SK-N-SH treated with all-trans-retinoic acid at 6 μM for 48 hours (cell line): Measurements from ENCODE around the gene CAMLG.

Experiments
- ATAC-seq: fragments of 200-7000 bp; cut with Tn5 transposase; 3 replicates; pipeline ENCODE4 v1.9.1; 2020; ENCODE audit warnings: mild to moderate bottlenecking, moderate library complexity
- ARNTL ChIP-seq: fragments of 450-650 bp; formaldehyde crosslinking; IDR thresholded peaks from 2 replicates; pipeline ENCODE4 v1.5.0; 2020; ENCODE audit warnings: low read depth, mild to moderate bottlenecking, moderate library complexity, borderline replicate concordance
- BACH2 ChIP-seq: fragments of 250-450 bp; sonication (Bioruptor Pico); IDR thresholded peaks from 2 replicates; pipeline ENCODE4 v1.9.0; 2021; ENCODE audit warnings: mild to moderate bottlenecking, borderline replicate concordance
- CSDC2 ChIP-seq: fragments of 250-450 bp; sonication (Bioruptor Pico); IDR thresholded peaks from 2 replicates; pipeline ENCODE4 v1.5.0; 2020; ENCODE audit warnings: mild to moderate bottlenecking, moderate library complexity
- ESRRG ChIP-seq: fragments of 250-450 bp; sonication (Bioruptor Pico); IDR thresholded peaks from 2 replicates; pipeline ENCODE4 v1.6.1; 2021; ENCODE audit warnings: mild to moderate bottlenecking
- GLIS3 ChIP-seq: fragments of 250-450 bp; sonication (Bioruptor Pico); IDR thresholded peaks from 2 replicates; pipeline ENCODE4 v1.5.0; 2020; ENCODE audit warnings: mild to moderate bottlenecking, moderate library complexity
- ISL1 ChIP-seq: fragments of 250-450 bp; sonication (Bioruptor Pico); IDR thresholded peaks from 2 replicates; pipeline ENCODE4 v2.1.2; 2022; ENCODE audit warnings: mild to moderate bottlenecking, moderate library complexity
- OSR1 ChIP-seq: fragments of 250-450 bp; sonication (Bioruptor Pico); IDR thresholded peaks from 2 replicates; pipeline ENCODE4 v1.8.0; 2022; ENCODE audit warnings: moderate library complexity, mild to moderate bottlenecking, inconsistent platforms
- POU6F1 ChIP-seq: fragments of 250-450 bp; sonication (Bioruptor Pico); IDR thresholded peaks from 2 replicates; pipeline ENCODE4 v1.8.0; 2021; ENCODE audit warnings: low read depth, mild to moderate bottlenecking, moderate library complexity, borderline replicate concordance
- PPARA ChIP-seq: fragments of 250-450 bp; sonication (Bioruptor Pico); IDR thresholded peaks from 2 replicates; pipeline ENCODE4 v1.5.0; 2020; ENCODE audit warnings: mild to moderate bottlenecking, borderline replicate concordance
- RARB ChIP-seq: fragments of 250-450 bp; sonication (Bioruptor Pico); IDR thresholded peaks from 2 replicates; pipeline ENCODE4 v1.8.0; 2021; ENCODE audit warnings: mild to moderate bottlenecking, moderate library complexity
- SNAI2 ChIP-seq: fragments of 250-450 bp; sonication (Bioruptor Pico); IDR thresholded peaks from 2 replicates; pipeline ENCODE4 v1.5.0; 2020; ENCODE audit warnings: mild to moderate bottlenecking, moderate library complexity
- TCF4 ChIP-seq: fragments of 250-450 bp; sonication (Bioruptor Pico); IDR thresholded peaks from 2 replicates; pipeline ENCODE4 v1.8.0; 2021; ENCODE audit warnings: mild to moderate bottlenecking, moderate library complexity, borderline replicate concordance
- TOX ChIP-seq: fragments of 250-450 bp; sonication (Bioruptor Pico); IDR thresholded peaks from 2 replicates; pipeline ENCODE4 v1.8.0; 2021; ENCODE audit warnings: mild to moderate bottlenecking, moderate library complexity, borderline replicate concordance
- TSHZ2 ChIP-seq: fragments of 250-450 bp; sonication (Bioruptor Pico); IDR thresholded peaks from 2 replicates; pipeline ENCODE4 v1.5.0; 2020; ENCODE audit warnings: mild to moderate bottlenecking, moderate library complexity
- ZC3H10 ChIP-seq: fragments of 250-450 bp; sonication (Bioruptor Pico); IDR thresholded peaks from 2 replicates; pipeline ENCODE4 v1.5.1; 2021; ENCODE audit warnings: mild to moderate bottlenecking, moderate library complexity
- ZFP3 ChIP-seq: fragments of 250-450 bp; sonication (Bioruptor Pico); IDR thresholded peaks from 2 replicates; pipeline ENCODE4 v1.5.0; 2020; ENCODE audit warnings: mild to moderate bottlenecking, moderate library complexity
- ZFP30 ChIP-seq: fragments of 450-650 bp; formaldehyde crosslinking; IDR thresholded peaks from 2 replicates; pipeline ENCODE4 v1.5.0; 2022; ENCODE audit warnings: mild to moderate bottlenecking, moderate library complexity
- ZNF565 ChIP-seq: fragments of 450-650 bp; formaldehyde crosslinking; conservative IDR thresholded peaks from 2 replicates; pipeline ENCODE4 v1.5.0; 2020; ENCODE audit warnings: low read depth, mild to moderate bottlenecking, moderate library complexity
- ZNF70 ChIP-seq: fragments of 450-650 bp; formaldehyde crosslinking; IDR thresholded peaks from 2 replicates; pipeline ENCODE4 v1.5.0; 2020; ENCODE audit warnings: mild to moderate bottlenecking, moderate library complexity
- ZNF8 ChIP-seq: fragments of 450-650 bp; formaldehyde crosslinking; IDR thresholded peaks from 2 replicates; pipeline ENCODE4 v1.5.0; 2020; ENCODE audit warnings: mild to moderate bottlenecking, moderate library complexity
- TF ChIP-seq, protein P1 (sequence below): fragments of 250-450 bp; sonication (Bioruptor Pico); IDR thresholded peaks from 2 replicates; pipeline ENCODE4 v1.5.1; 2020; ENCODE audit warnings: low read depth, mild to moderate bottlenecking, moderate library complexity
- TF ChIP-seq, protein P2 (sequence below): fragments of 250-450 bp; sonication (Bioruptor Pico); IDR thresholded peaks from 2 replicates; pipeline ENCODE4 v1.8.0; 2020; ENCODE audit warnings: mild to moderate bottlenecking, moderate library complexity, borderline replicate concordance

The CAMLG gene

GRCh38 chr5:134769206-134769605 is 30.9 kb downstream of the CAMLG start:
- no peak for TF ChIP-seq SNAI2 (CRISPR knock-in tag)
- TF ChIP-seq ZFP30, result no peak
- TF ChIP-seq ESRRG (CRISPR knock-in tag), result no peak
- no peak for TF ChIP-seq RARB (CRISPR knock-in tag)
- TF ChIP-seq TSHZ2 (CRISPR knock-in tag), result no peak
- no peak for TF ChIP-seq PPARA
- TF ChIP-seq, protein P1, sequence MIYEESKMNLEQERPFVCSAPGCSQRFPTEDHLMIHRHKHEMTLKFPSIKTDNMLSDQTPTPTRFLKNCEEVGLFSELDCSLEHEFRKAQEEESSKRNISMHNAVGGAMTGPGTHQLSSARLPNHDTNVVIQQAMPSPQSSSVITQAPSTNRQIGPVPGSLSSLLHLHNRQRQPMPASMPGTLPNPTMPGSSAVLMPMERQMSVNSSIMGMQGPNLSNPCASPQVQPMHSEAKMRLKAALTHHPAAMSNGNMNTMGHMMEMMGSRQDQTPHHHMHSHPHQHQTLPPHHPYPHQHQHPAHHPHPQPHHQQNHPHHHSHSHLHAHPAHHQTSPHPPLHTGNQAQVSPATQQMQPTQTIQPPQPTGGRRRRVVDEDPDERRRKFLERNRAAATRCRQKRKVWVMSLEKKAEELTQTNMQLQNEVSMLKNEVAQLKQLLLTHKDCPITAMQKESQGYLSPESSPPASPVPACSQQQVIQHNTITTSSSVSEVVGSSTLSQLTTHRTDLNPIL, result no peak
- no peak for TF ChIP-seq BACH2 (CRISPR knock-in tag)
- no peak for TF ChIP-seq GLIS3 (CRISPR knock-in tag)
- TF ChIP-seq TCF4, result no peak
- TF ChIP-seq ZNF70 (CRISPR knock-in tag), result no peak
- TF ChIP-seq ISL1, result no peak
- no peak for TF ChIP-seq ZFP3 (CRISPR knock-in tag)
- ATAC-seq, result no peak

GRCh38 chr5:134772461-134773125 is 34.2 kb downstream of the CAMLG start:
- no peak for ATAC-seq
- no peak for TF ChIP-seq OSR1 (CRISPR knock-in tag)
- TF ChIP-seq CSDC2 (CRISPR knock-in tag), result no peak
- TF ChIP-seq PPARA, result no peak
- TF ChIP-seq, protein P2, sequence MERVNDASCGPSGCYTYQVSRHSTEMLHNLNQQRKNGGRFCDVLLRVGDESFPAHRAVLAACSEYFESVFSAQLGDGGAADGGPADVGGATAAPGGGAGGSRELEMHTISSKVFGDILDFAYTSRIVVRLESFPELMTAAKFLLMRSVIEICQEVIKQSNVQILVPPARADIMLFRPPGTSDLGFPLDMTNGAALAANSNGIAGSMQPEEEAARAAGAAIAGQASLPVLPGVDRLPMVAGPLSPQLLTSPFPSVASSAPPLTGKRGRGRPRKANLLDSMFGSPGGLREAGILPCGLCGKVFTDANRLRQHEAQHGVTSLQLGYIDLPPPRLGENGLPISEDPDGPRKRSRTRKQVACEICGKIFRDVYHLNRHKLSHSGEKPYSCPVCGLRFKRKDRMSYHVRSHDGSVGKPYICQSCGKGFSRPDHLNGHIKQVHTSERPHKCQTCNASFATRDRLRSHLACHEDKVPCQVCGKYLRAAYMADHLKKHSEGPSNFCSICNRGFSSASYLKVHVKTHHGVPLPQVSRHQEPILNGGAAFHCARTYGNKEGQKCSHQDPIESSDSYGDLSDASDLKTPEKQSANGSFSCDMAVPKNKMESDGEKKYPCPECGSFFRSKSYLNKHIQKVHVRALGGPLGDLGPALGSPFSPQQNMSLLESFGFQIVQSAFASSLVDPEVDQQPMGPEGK (CRISPR knock-in tag), result no peak
- TF ChIP-seq, all 23 proteins: peak for 0

DNA sequence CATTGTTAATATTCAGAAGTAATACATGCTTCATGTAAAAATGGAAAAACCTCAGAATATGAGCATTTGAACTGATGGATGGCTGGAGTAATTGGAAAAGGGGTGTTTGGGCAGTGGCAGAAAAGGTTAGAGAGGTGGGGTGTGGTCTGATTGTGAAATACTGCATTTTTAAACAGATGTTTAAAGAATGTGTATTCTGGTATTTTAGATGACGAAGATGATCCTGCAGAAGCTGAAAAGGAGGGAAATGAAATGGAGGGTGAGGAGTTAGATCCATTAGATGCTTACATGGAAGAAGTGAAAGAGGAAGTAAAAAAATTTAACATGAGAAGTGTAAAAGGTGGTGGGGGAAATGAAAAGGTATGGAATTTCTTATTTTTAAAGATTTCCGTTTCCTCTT is 39.0 kb downstream of the CAMLG start:
- TF ChIP-seq ZNF70 (CRISPR knock-in tag), result no peak
- no peak for TF ChIP-seq OSR1 (CRISPR knock-in tag)
- no peak for TF ChIP-seq RARB (CRISPR knock-in tag)
- no peak for TF ChIP-seq ARNTL (CRISPR knock-in tag)
- TF ChIP-seq TOX (CRISPR knock-in tag), result no peak
- no peak for TF ChIP-seq ISL1
- TF ChIP-seq, protein P2 (CRISPR knock-in tag), result no peak
- TF ChIP-seq ZNF565 (CRISPR knock-in tag), result no peak
- TF ChIP-seq TCF4, result no peak
- TF ChIP-seq GLIS3 (CRISPR knock-in tag), result no peak
- TF ChIP-seq CSDC2 (CRISPR knock-in tag), result no peak
- no peak for TF ChIP-seq PPARA
- no peak for TF ChIP-seq ZC3H10 (CRISPR knock-in tag)
- no peak for TF ChIP-seq ZNF8 (CRISPR knock-in tag)
- TF ChIP-seq, protein P1, result no peak
- TF ChIP-seq ZFP3 (CRISPR knock-in tag), result no peak
- TF ChIP-seq POU6F1 (CRISPR knock-in tag), result no peak
- no peak for ATAC-seq
